ENCODE measurements around the gene KRT4. TPM values are rescaled to one million over a fixed set of nuclear protein-coding genes. Genes with fewer than 3 reads are reported as not detected.

Gene KRT4
- total RNA-seq, 2 donors from 2014 or later: 6.4 to 12.7 TPM

- H3K9me3 ChIP-seq: no peaks in the 10 kb centered on the region
- H3K4me3 ChIP-seq: no peak overlapping the region
- no peak overlapping the region for H3K27ac ChIP-seq
- DNase-seq (ENCODE audit: low spot score): no peak
- no peaks in the 10 kb centered on the region for H3K4me1 ChIP-seq (replicated peaks)
- WGBS: 57% methylated on average over 3 of the region's 3 CpGs
- no peak for TF ChIP-seq POLR2AphosphoS5 (IDR thresholded peaks at IDR 0.05)
- no peak for TF ChIP-seq CTCF (IDR thresholded peaks at IDR 0.05)
- no peak for TF ChIP-seq POLR2A (IDR thresholded peaks at IDR 0.05)
- intact Hi-C loops (cut with DNase I): no loop called here
- no peaks in the 10 kb centered on the region for H3K36me3 ChIP-seq
- H3K27me3 ChIP-seq (replicated peaks; ENCODE audit: insufficient read depth): no peaks in the 10 kb centered on the region
Measured at GRCh38 chr12:52767427-52767826, 46.5 kb downstream of the KRT4 start.

GRCh38 chr12:52767020-52767379 lies 46.9 kb downstream of the KRT4 start:
- H3K4me3 ChIP-seq: no peak overlapping the region
- WGBS: 92% methylated on average over 1 of the region's 1 CpG
- H3K27ac ChIP-seq: no peak overlapping the region
- no peaks in the 10 kb centered on the region for H3K4me1 ChIP-seq (replicated peaks)
- DNase-seq (ENCODE audit: low spot score): no peak
- H3K27me3 ChIP-seq (replicated peaks; ENCODE audit: insufficient read depth): no peaks in the 10 kb centered on the region
- H3K9me3 ChIP-seq: no peaks in the 10 kb centered on the region
- intact Hi-C loops (cut with DNase I): no loop called here
- TF ChIP-seq POLR2AphosphoS5 (IDR thresholded peaks at IDR 0.05) (no peak), POLR2A (IDR thresholded peaks at IDR 0.05) (no peak), CTCF (IDR thresholded peaks at IDR 0.05) (no peak)
- H3K36me3 ChIP-seq: no peaks in the 10 kb centered on the region

GRCh38 chr12:52766351-52767019 lies 47.4 kb downstream of the KRT4 start:
- Histone ChIP-seq H3K4me3 (no peak overlapping the region), H3K4me1 (replicated peaks) (no peaks in the 10 kb centered on the region), H3K27me3 (replicated peaks; ENCODE audit: insufficient read depth) (no peaks in the 10 kb centered on the region), H3K27ac (no peak overlapping the region), H3K36me3 (no peaks in the 10 kb centered on the region), H3K9me3 (no peaks in the 10 kb centered on the region)
- intact Hi-C loops (cut with DNase I): no loop called here
- TF ChIP-seq POLR2AphosphoS5 (IDR thresholded peaks at IDR 0.05) (no peak), CTCF (IDR thresholded peaks at IDR 0.05) (no peak), POLR2A (IDR thresholded peaks at IDR 0.05) (no peak)
- DNase-seq (ENCODE audit: low spot score): no peak
- WGBS: 90% methylated on average over 5 of the region's 5 CpGs

- WGBS: 87% methylated on average over 1 of the region's 1 CpG
- intact Hi-C loops (cut with DNase I): no loop called here
- TF ChIP-seq POLR2A (IDR thresholded peaks at IDR 0.05) (no peak), CTCF (IDR thresholded peaks at IDR 0.05) (no peak)
Measured at GRCh38 chr12:52765702-52766101, 48.2 kb downstream of the KRT4 start.

GRCh38 chr12:52763991-52764390 lies 49.9 kb downstream of the KRT4 start:
- intact Hi-C loops (cut with DNase I): no loop called here
- Histone ChIP-seq H3K9me3 (no peaks in the 10 kb centered on the region), H3K27ac (no peak overlapping the region), H3K36me3 (no peaks in the 10 kb centered on the region), H3K27me3 (replicated peaks; ENCODE audit: insufficient read depth) (no peaks in the 10 kb centered on the region), H3K4me3 (no peak overlapping the region), H3K4me1 (replicated peaks) (no peaks in the 10 kb centered on the region)
- DNase-seq (ENCODE audit: low spot score): no peak
- no peak for TF ChIP-seq POLR2A (IDR thresholded peaks at IDR 0.05)
- no peak for TF ChIP-seq CTCF (IDR thresholded peaks at IDR 0.05)
- no peak for TF ChIP-seq POLR2AphosphoS5 (IDR thresholded peaks at IDR 0.05)
- WGBS: 84% methylated on average over 2 of the region's 2 CpGs

More at GRCh38 chr12:52765702-52766101, 48.2 kb downstream of the KRT4 start:
- no peak for DNase-seq (ENCODE audit: low spot score)
- no peaks in the 10 kb centered on the region for H3K4me1 ChIP-seq (replicated peaks)
- H3K36me3 ChIP-seq: no peaks in the 10 kb centered on the region
- no peak overlapping the region for H3K4me3 ChIP-seq
- H3K9me3 ChIP-seq: no peaks in the 10 kb centered on the region
- H3K27me3 ChIP-seq (replicated peaks; ENCODE audit: insufficient read depth): no peaks in the 10 kb centered on the region
- H3K27ac ChIP-seq: no peak overlapping the region
